Bronchial epithelial cell (primary cell): Measurements from ENCODE around the gene CARD19. TPM values are rescaled to one million over a fixed set of nuclear protein-coding genes. Genes with fewer than 3 reads are reported as not detected.

Experiments used
- DNase-seq: peaks from one replicate; pipeline ENCODE4 v3.0.0-alpha.2; 2010; ENCODE audit warnings: low read depth
- FAIRE-seq: peaks from 2 replicates; lab custom pipeline; 2011; peaks lifted over from hg19 to GRCh38; lab: Jason Lieb, UNC
- H3K27me3 ChIP-seq: 2 replicates; pipeline ENCODE4 v1.5.1; 2011; ENCODE audit warnings: low read length; ENCODE audit not compliant: control insufficient read depth, insufficient read depth
- H3K36me3 ChIP-seq: 2 replicates; pipeline ENCODE4 v1.5.1; 2011; ENCODE audit warnings: low read length; ENCODE audit not compliant: control insufficient read depth, insufficient read depth
- H3K4me3 ChIP-seq: 2 replicates; pipeline ENCODE4 v1.5.1; 2011; ENCODE audit warnings: mild to moderate bottlenecking, low read depth, low read length, control low read depth
- total RNA-seq: library from RNA; depleted of rRNA; stranded (reverse); fragments of >200 nt; gene quantifications from 2 replicates; pipeline ENCODE4 v1.2.1, GENCODE V29; 2014
- TF ChIP-seq, protein P1 (sequence below): IDR thresholded peaks from 2 replicates; pipeline ENCODE4 v1.5.1; 2011; ENCODE audit warnings: mild to moderate bottlenecking, moderate library complexity, low read length, control low read depth, inconsistent platforms; ENCODE audit not compliant: insufficient read depth, severe bottlenecking

CARD19 gene
- total RNA-seq, 1 donor from 2014 or later, result 43.4 TPM

DNA sequence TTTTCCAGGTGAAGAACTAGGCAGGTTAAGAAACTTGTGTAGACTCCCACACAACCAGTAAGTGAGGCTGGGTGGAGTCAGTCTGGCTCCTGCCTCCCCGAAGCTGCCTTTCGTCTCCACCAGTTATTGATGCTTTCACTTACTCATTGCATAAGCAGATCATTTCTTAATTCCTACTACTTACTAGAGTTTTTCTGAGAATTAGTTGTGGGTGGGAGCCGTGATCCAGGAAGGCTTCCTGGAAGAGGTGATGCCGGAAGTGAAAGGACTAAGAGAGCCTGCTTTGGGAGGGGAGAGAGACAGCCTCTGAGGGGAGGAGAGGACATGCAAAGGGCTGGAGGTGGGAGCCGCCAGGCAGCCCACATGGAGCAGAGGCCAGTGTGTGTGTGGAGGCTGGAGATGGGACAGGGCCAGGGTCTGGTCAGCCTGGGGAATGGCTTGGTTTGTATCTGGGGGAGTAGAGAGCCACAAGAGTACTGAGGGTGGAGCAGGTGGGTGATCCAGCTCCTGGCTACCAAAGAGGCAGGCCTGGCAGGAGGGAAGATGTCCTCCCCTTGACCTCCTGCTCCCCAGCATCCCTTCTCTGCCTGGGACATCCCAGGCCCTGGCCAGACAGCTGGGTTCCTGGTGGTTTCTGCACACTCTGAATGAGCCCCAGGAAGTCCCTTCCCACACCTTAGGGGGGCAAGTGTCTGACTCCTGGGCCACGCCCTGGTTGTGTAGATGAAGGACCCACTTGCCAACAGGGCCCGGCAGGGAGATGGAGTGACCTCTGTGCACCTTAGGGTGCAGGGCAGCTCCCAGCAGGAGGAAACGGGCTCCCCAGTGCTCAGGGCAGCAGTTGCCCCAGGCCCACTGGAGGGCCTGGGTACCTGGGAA lies 12.2 kb upstream of the CARD19 start:
- DNase-seq, result no peak
- no peaks in the 10 kb centered on the region for H3K36me3 ChIP-seq
- FAIRE-seq, result no peak

DNA sequence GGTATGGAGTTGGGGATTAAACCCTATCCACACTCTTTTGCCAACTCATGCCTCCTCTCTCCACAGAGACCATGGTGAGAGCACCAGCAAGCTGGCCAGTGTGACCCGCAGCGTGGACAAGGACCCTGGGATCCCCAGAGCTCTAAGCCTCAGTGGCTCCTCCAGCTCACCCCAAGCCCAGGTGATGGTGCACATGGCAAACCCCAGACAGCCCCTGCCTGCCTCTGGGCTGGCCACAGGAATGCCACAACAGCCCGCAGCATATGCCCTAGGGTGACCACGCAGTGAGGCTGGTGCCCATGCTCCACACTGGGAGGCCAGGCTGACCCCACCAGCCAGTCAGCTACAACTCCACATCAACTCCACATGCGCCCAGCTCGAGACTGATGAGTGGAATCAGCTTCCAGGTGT lies 11.5 kb upstream of the CARD19 start:
- Histone ChIP-seq H3K4me3 (no peak overlapping the region), H3K36me3 (no peaks in the 10 kb centered on the region), H3K27me3 (no peaks in the 10 kb centered on the region)
- DNase-seq (no peak), FAIRE-seq (no peak)
- TF ChIP-seq, protein P1, sequence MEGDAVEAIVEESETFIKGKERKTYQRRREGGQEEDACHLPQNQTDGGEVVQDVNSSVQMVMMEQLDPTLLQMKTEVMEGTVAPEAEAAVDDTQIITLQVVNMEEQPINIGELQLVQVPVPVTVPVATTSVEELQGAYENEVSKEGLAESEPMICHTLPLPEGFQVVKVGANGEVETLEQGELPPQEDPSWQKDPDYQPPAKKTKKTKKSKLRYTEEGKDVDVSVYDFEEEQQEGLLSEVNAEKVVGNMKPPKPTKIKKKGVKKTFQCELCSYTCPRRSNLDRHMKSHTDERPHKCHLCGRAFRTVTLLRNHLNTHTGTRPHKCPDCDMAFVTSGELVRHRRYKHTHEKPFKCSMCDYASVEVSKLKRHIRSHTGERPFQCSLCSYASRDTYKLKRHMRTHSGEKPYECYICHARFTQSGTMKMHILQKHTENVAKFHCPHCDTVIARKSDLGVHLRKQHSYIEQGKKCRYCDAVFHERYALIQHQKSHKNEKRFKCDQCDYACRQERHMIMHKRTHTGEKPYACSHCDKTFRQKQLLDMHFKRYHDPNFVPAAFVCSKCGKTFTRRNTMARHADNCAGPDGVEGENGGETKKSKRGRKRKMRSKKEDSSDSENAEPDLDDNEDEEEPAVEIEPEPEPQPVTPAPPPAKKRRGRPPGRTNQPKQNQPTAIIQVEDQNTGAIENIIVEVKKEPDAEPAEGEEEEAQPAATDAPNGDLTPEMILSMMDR, result no peak

More for the DNA sequence above, 12.2 kb upstream of the CARD19 start:
- Histone ChIP-seq H3K4me3 (no peak overlapping the region), H3K27me3 (no peaks in the 10 kb centered on the region)
- TF ChIP-seq, protein P1, result no peak

DNA sequence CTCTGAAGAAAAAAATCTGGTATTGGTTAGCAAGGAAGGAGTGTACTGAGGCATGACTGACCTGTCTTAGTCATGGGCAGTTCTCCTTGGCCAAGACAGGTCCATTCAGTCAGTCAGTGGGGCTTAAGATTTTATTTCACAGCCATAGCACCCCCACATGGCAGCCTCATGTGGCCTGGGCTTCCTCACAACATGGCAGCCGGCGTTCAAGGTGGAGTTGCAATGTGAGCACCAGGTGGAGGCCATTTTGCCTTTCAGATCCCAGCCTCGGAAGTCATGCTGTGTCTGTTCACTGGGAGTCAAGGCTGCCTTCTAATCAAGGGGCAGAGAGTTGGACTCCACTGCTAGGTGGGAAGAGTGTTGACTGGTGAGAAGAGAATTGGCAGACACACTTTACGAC lies 10.3 kb upstream of the CARD19 start:
- no peaks in the 10 kb centered on the region for H3K36me3 ChIP-seq
- no peak for FAIRE-seq
- no peak for DNase-seq
- TF ChIP-seq, protein P1, result no peak
- H3K27me3 ChIP-seq, result no peaks in the 10 kb centered on the region
- no peak overlapping the region for H3K4me3 ChIP-seq

DNA sequence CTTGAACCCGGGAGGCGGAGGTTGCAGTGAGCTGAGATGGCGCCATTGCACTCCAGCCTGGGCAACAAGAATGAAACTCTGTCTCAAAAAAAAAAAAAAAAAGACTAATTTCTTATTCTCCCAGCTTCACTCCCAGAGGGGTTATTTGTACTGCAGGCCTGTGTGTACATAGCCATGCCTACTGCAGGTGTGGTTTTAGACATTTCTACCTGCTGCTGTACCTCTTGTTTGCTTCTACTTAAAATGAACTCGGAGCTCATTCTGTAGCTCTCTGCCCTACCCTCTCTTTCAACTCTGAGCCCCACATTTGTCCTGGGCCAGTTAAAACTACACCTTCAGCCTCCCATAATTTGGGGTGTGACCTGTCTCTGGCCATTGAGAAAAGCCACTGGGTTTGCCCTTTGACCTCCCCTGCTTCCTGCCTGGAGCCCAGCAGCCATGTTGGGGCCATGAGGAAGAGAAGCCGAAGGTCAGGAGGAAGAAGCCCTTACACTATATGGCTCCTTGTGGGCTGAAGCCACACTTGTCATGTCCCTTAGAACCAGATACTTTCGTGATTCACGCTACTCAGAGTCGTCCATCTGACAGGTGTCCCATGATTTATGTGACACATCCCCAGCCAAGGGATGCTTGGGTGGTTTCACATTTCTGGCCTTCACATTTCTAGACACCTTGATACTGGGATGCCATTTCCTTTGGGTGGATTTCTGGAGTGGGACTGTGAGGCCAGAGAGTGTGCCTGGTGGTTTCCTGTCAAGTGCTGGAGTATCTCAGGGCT lies 9.4 kb upstream of the CARD19 start:
- Histone ChIP-seq H3K4me3 (no peak overlapping the region), H3K36me3 (no peaks in the 10 kb centered on the region), H3K27me3 (no peaks in the 10 kb centered on the region)
- TF ChIP-seq, protein P1, result no peak
- no peak for FAIRE-seq
- no peak for DNase-seq

DNA sequence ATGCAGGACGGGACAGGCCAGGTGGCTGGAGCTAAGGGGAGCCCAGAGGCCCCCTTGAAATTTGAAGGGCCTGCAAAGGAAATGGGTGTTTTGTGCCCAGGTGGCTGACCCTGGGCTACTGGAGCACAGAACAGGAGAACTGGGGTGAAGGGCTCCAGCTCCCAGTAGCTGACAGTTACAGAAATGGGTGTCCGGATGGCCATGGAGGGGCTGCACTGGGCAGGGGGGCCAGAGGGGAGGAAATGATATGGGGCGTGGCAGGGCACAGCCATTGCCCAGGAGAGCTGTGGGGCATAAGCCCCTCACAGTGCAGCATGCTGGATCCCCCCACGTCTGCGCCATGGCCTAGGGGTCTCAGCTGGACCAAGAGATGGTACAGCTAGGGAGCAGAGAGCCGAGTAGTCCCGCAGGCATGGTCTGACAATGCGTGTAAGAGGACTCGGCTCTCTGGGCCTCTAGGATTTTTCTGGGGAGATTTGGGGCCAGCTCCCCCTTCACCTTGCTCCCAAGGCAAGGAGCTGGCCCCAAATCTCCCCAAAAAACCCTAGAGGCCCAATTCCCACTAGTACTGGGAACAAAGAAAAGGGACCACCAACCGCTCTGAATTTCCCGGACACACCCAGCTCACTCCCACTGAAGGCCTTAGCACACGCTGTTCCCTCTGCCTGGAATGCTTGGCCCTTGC lies 7.9 kb upstream of the CARD19 start:
- Histone ChIP-seq H3K27me3 (no peaks in the 10 kb centered on the region), H3K36me3 (no peaks in the 10 kb centered on the region), H3K4me3 (no peak overlapping the region)
- FAIRE-seq (no peak), DNase-seq (no peak)
- TF ChIP-seq, protein P1, result no peak
